K562 (cell line): ENCODE measurements around the gene CNPY2. TPM values are rescaled to one million over a fixed set of nuclear protein-coding genes. Genes with fewer than 3 reads are reported as not detected.

ENCODE experiments used
- BRCA1 ChIP-seq, 2 experiments: fragments of 450-650 bp in 1 of 2; sonication (generic) in 1 of 2; formaldehyde crosslinking in 1 of 2; IDR thresholded peaks; 2 replicates each; pipeline versions ENCODE4 v1.5.0 to v1.6.1; 2017 to 2020; ENCODE audit warnings: mild to moderate bottlenecking in 1 of 2, missing genetic modification reagents in 1 of 2
- CBFA2T2 ChIP-seq: fragments of 450-650 bp; conservative IDR thresholded peaks from 2 replicates; pipeline ENCODE4 v1.6.1; 2017; ENCODE audit warnings: mild to moderate bottlenecking
- CBFB ChIP-seq: sonication (generic); formaldehyde crosslinking; IDR thresholded peaks from 2 replicates; pipeline ENCODE4 v1.4.0; 2020; ENCODE audit warnings: mild to moderate bottlenecking, missing genetic modification reagents
- DNMT1 ChIP-seq: fragments of 450-650 bp; IDR thresholded peaks from 2 replicates; pipeline ENCODE4 v1.6.1; 2016; ENCODE audit warnings: antibody characterized with exemption, mild to moderate bottlenecking
- E2F5 ChIP-seq: sonication (generic); formaldehyde crosslinking; IDR thresholded peaks from 2 replicates; pipeline ENCODE4 v1.8.0; 2022; ENCODE audit warnings: mild to moderate bottlenecking, missing genetic modification reagents
- EP300 ChIP-seq: IDR thresholded peaks from 2 replicates; pipeline ENCODE4 v1.6.1; 2012; ENCODE audit warnings: low read length, improper control_type of control experiment
- GATAD2B ChIP-seq: fragments of 450-650 bp; IDR thresholded peaks from 2 replicates; pipeline ENCODE4 v1.6.1; 2017; ENCODE audit warnings: mild to moderate bottlenecking, borderline replicate concordance
- HCFC1 ChIP-seq: IDR thresholded peaks from 2 replicates; pipeline ENCODE4 v1.6.1; 2012; ENCODE audit warnings: low read depth, low read length, improper control_type of control experiment
- HDAC3 ChIP-seq: fragments of 450-650 bp; IDR thresholded peaks from 2 replicates; pipeline ENCODE4 v1.6.1; 2018; ENCODE audit warnings: borderline replicate concordance, mild to moderate bottlenecking, moderate library complexity; ENCODE audit not compliant: partially characterized antibody
- KLF10 ChIP-seq: fragments of 250-450 bp; sonication (Bioruptor Pico); IDR thresholded peaks from 2 replicates; pipeline ENCODE4 v1.6.1; 2021; ENCODE audit warnings: matching md5 sums
- MAFK ChIP-seq: IDR thresholded peaks from 2 replicates; pipeline ENCODE4 v1.6.1; 2011; ENCODE audit warnings: low read length, improper control_type of control experiment
- NCOR1 ChIP-seq: fragments of 450-650 bp; IDR thresholded peaks from 2 replicates; pipeline ENCODE4 v1.6.1; 2016; ENCODE audit warnings: mild to moderate bottlenecking, moderate library complexity
- POLR2G ChIP-seq: fragments of 200-400 bp; formaldehyde crosslinking; IDR thresholded peaks from 2 replicates; pipeline ENCODE4 v1.6.1; 2017; ENCODE audit warnings: low read depth, mild to moderate bottlenecking, antibody characterized with exemption, low read length, moderate library complexity
- RFX1 ChIP-seq: fragments of 450-650 bp; IDR thresholded peaks from 2 replicates; pipeline ENCODE4 v1.6.1; 2016; ENCODE audit warnings: mild to moderate bottlenecking, moderate library complexity
- SIX5 ChIP-seq, 2 experiments: IDR thresholded peaks; 2 replicates each; pipeline ENCODE4 v1.6.1; 2011; ENCODE audit warnings: low read length in 2 of 2, borderline replicate concordance in 1 of 2, low read depth in 1 of 2, mild to moderate bottlenecking in 1 of 2, moderate library complexity in 1 of 2; ENCODE audit not compliant: insufficient read depth in 1 of 2
- SLC30A9 ChIP-seq: fragments of 250-450 bp; sonication (Bioruptor Pico); IDR thresholded peaks from 2 replicates; pipeline ENCODE4 v1.8.0; 2022; ENCODE audit warnings: mild to moderate bottlenecking, moderate library complexity
- SMAD4 ChIP-seq: fragments of 250-450 bp; sonication (Bioruptor Pico); conservative IDR thresholded peaks from 2 replicates; pipeline ENCODE4 v1.8.0; 2021; ENCODE audit warnings: inconsistent platforms, mild to moderate bottlenecking, moderate library complexity
- SMARCB1 ChIP-seq: IDR thresholded peaks from 2 replicates; pipeline ENCODE4 v1.6.1; 2011; ENCODE audit warnings: improper control_type of control experiment, low read depth; ENCODE audit not compliant: insufficient read length
- TCF7L2 ChIP-seq: fragments of 150-350 bp; IDR thresholded peaks from 2 replicates; pipeline ENCODE4 v1.6.1; 2016; ENCODE audit warnings: low read depth, mild to moderate bottlenecking, low read length, moderate library complexity
- TFAP4 ChIP-seq: sonication (generic); formaldehyde crosslinking; IDR thresholded peaks from 2 replicates; pipeline ENCODE4 v1.8.0; 2022; ENCODE audit warnings: missing genetic modification reagents, mild to moderate bottlenecking, moderate library complexity, borderline replicate concordance
- ZFP30 ChIP-seq: fragments of 250-450 bp; sonication (Bioruptor Pico); IDR thresholded peaks from 2 replicates; pipeline ENCODE4 v1.8.0; 2022; ENCODE audit warnings: moderate library complexity, mild to moderate bottlenecking, inconsistent platforms, borderline replicate concordance
- ZNF583 ChIP-seq: fragments of 250-450 bp; sonication (Bioruptor Pico); IDR thresholded peaks from 2 replicates; pipeline ENCODE4 v1.4.0; 2020
- polyA plus RNA-seq, 8 experiments: library from polyadenylated mRNA; depleted of rRNA in 4 of 8; stranded (reverse) in 5 of 8; unstranded in 3 of 8; fragments of >200 nt; fragmentation: Nextera tagmentation in 2 of 8; fragmentation: Illumina TruSeq in 1 of 8; extraction: Ambion mirVana in 2 of 8; extraction: Trizol in 1 of 8; gene quantifications; 2 replicates each; pipeline versions ENCODE4 v1.2.1 to v1.2.3, GENCODE V29; 2011 to 2014; ENCODE audit warnings: inconsistent platforms in 1 of 8, missing spikeins in 1 of 8
- total RNA-seq, 7 experiments: library from RNA; depleted of rRNA in 6 of 7; stranded (reverse); fragments of >200 nt in 6 of 7; fragmentation: Illumina TruSeq in 2 of 7; extraction: Trizol in 2 of 7; gene quantifications; 2 replicates each; pipeline versions ENCODE4 v1.2.1 to v1.2.3, GENCODE V29; 2011 to 2021; ENCODE audit warnings: low replicate concordance in 1 of 7
- TF ChIP-seq, protein P1 (sequence below): fragments of 450-650 bp; IDR thresholded peaks from one replicate; pipeline ENCODE4 v1.6.1; 2018; ENCODE audit warnings: mild to moderate bottlenecking, moderate library complexity; ENCODE audit not compliant: partially characterized antibody
- TF ChIP-seq, protein P2 (sequence below): fragments of 250-450 bp; sonication (Bioruptor Pico); IDR thresholded peaks from 2 replicates; pipeline ENCODE4 v1.4.0; 2020; ENCODE audit warnings: mild to moderate bottlenecking

Gene CNPY2
- total and polyA plus RNA-seq, 9 of the 15 experiments (the other 6 are each of a cell fraction or from before 2014, with no cell fraction given), result 33.8 to 190 (median 138) TPM

GRCh38 chr12:56300644-56301464 is 14.9 kb downstream of the CNPY2 start (continued):
- TF ChIP-seq, protein P1, sequence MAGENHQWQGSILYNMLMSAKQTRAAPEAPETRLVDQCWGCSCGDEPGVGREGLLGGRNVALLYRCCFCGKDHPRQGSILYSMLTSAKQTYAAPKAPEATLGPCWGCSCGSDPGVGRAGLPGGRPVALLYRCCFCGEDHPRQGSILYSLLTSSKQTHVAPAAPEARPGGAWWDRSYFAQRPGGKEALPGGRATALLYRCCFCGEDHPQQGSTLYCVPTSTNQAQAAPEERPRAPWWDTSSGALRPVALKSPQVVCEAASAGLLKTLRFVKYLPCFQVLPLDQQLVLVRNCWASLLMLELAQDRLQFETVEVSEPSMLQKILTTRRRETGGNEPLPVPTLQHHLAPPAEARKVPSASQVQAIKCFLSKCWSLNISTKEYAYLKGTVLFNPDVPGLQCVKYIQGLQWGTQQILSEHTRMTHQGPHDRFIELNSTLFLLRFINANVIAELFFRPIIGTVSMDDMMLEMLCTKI, result no peak
- TF ChIP-seq CBFA2T2, result peak; percentile 91
- no peak for TF ChIP-seq RFX1
- no peak for TF ChIP-seq CBFB
- TF ChIP-seq MAFK, result no peak
- TF ChIP-seq TCF7L2, result no peak
- 0 out of 2 replicates have a peak, but pooled peaks have one; percentile 9 for TF ChIP-seq GATAD2B
- TF ChIP-seq SLC30A9 (CRISPR knock-in tag), result no peak
- TF ChIP-seq HCFC1, result peak; percentile 1; the same call in 1 of the 2 replicates
- TF ChIP-seq SMAD4, result peak; percentile 62
- no peak for TF ChIP-seq BRCA1 (IDR thresholded peaks at IDR 0.05)
- no peak for TF ChIP-seq BRCA1 (CRISPR knock-in tag; IDR thresholded peaks at IDR 0.05)
- no peak for TF ChIP-seq KLF10
- no peak for TF ChIP-seq SMARCB1
- no peak for TF ChIP-seq ZNF583
- peak; percentile 14; the same call in 1 of the 2 replicates for TF ChIP-seq DNMT1
- peak; percentile 69; the same call in 1 of the 2 replicates for TF ChIP-seq EP300
- no peak for TF ChIP-seq E2F5 (CRISPR knock-in tag)
- no peak for TF ChIP-seq TFAP4 (CRISPR knock-in tag)
- TF ChIP-seq ZFP30 (CRISPR knock-in tag), result no peak
- TF ChIP-seq, protein P2, sequence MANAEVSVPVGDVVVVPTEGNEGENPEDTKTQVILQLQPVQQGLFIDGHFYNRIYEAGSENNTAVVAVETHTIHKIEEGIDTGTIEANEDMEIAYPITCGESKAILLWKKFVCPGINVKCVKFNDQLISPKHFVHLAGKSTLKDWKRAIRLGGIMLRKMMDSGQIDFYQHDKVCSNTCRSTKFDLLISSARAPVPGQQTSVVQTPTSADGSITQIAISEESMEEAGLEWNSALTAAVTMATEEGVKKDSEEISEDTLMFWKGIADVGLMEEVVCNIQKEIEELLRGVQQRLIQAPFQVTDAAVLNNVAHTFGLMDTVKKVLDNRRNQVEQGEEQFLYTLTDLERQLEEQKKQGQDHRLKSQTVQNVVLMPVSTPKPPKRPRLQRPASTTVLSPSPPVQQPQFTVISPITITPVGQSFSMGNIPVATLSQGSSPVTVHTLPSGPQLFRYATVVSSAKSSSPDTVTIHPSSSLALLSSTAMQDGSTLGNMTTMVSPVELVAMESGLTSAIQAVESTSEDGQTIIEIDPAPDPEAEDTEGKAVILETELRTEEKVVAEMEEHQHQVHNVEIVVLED (CRISPR knock-in tag), result no peak; the same call in 1 of the 2 replicates
- no peak for TF ChIP-seq SIX5 (IDR thresholded peaks at IDR 0.05; ENCODE audit: borderline replicate concordance in 1 of 2, insufficient read depth in 1 of 2, low read depth in 1 of 2, low read length in 2 of 2)
- TF ChIP-seq NCOR1, result peak; percentile 88
- TF ChIP-seq HDAC3, result peak; percentile 45
- TF ChIP-seq POLR2G, result 0 out of 2 replicates have a peak, but pooled peaks have one; percentile 14
